ENCODE measurements around the gene PLET1. TPM values are rescaled to one million over a fixed set of nuclear protein-coding genes. Genes with fewer than 3 reads are reported as not detected.
"Not testable (repeated sequence)": the region's sequence is repeated elsewhere in the genome, so short reads cannot be mapped to it uniquely, and the experiment has no call there.

Gene PLET1
- total RNA-seq, 1 donor from 2014 or later, result not detected

DNA sequence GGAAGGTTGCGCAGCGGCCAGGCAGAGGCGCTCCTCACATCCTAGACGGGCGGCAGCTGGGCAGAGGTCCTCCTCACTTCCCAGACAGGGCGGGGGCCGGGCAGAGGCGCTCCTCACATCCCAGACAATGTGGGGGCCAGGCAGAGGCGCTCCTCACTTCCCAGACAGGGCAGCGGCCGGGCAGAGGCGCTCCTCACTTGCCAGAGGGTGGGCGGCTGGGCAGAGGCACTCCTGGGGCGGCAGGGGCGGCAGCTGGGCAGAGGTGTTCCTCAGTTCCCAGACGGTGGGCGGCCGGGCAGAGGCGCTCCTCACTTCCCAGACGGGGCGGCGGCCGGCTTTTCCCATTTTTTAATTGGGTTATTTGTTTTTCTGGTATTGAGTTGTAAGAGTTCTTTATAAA, 54.6 kb downstream of the PLET1 start:
- Mint-ChIP-seq H3K4me1 (ENCODE audit: low read depth, unreplicated experiment) (no peaks in the 10 kb centered on the region), H3K36me3 (ENCODE audit: low read depth, unreplicated experiment) (no peaks in the 10 kb centered on the region), H3K27me3 (ENCODE audit: low read depth, unreplicated experiment) (peaks cover 3% of the 10 kb centered on the region), H3K4me3 (ENCODE audit: unreplicated experiment) (no peak overlapping the region), H3K9me3 (ENCODE audit: unreplicated experiment) (no peaks in the 10 kb centered on the region), H3K27ac (ENCODE audit: unreplicated experiment) (no peak overlapping the region)
- DNase-seq (ENCODE audit: low read depth) (no peak), FAIRE-seq (no peak)
- no peak overlapping the region for H3K4me3 ChIP-seq (ENCODE audit: insufficient read depth, low read depth, low read length)
- no peak for TF ChIP-seq CTCF (IDR thresholded peaks at IDR 0.05; ENCODE audit: insufficient read depth, low read depth, low read length)
- TF ChIP-seq EZH2 (IDR thresholded peaks at IDR 0.05; ENCODE audit: insufficient read depth, low read length), result no peak
- H3K27ac ChIP-seq (ENCODE audit: low read depth, low read length), result no peak overlapping the region
- H3K27me3 ChIP-seq (ENCODE audit: insufficient read depth, low read length), result no peaks in the 10 kb centered on the region
- no peaks in the 10 kb centered on the region for H3K79me2 ChIP-seq (ENCODE audit: insufficient read depth, low read length)
- no peak overlapping the region for H3K9ac ChIP-seq (ENCODE audit: low read length)
- no peaks in the 10 kb centered on the region for H3K9me3 ChIP-seq (ENCODE audit: insufficient read depth, low read depth, low read length)
- no peaks in the 10 kb centered on the region for H3K36me3 ChIP-seq (ENCODE audit: insufficient read depth, low read length)
- H3K4me2 ChIP-seq (ENCODE audit: low read length), result no peak overlapping the region
- H4K20me1 ChIP-seq (ENCODE audit: insufficient read depth, low read length), result no peaks in the 10 kb centered on the region
- H3K4me1 ChIP-seq (ENCODE audit: insufficient read depth, low read length), result no peaks in the 10 kb centered on the region
- H2AFZ ChIP-seq (ENCODE audit: low read depth, low read length), result no peak overlapping the region

DNA sequence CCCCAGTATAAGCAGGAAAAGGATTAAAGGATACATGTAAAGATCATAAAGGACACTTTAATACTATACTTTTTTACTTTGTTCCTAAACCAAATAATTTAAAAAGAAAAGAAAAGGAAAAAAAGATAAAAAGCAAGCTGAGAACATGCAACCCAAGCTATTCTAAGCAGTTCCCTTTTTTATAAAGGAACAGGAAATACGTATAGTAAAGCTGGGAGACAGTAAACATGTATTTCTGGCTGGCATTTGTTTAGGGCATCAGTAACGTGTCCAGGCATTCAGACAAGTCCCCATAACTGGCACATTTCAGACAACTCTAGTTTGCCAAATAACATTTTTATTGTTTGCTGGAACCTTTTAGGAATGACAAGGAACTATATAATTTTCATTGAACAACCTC, 60.4 kb downstream of the PLET1 start:
- no peak for TF ChIP-seq CTCF (IDR thresholded peaks at IDR 0.05; ENCODE audit: insufficient read depth, low read depth, low read length)
- no peak for TF ChIP-seq EZH2 (IDR thresholded peaks at IDR 0.05; ENCODE audit: insufficient read depth, low read length)
- no peak for FAIRE-seq
- no peak overlapping the region for H3K27ac Mint-ChIP-seq (ENCODE audit: unreplicated experiment)

DNA sequence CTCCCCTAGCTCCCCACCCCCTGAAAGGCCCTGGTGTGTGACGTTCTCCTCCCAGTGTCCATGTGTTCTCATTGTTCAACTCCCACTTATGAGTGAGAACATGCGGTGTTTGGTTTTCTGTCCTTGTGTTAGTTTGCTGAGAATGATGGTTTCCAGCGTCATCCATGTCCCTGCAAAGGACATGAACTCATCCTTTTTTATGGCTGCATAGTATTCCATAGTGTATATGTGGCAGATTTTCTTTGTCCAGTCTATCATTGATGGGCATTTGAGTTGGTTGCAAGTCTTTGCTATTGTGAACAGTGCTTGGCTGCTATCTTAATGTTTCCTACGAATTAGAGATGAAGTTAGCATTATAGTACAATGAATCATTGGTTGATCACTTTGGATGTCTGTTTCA, 61.6 kb downstream of the PLET1 start:
- not testable (repeated sequence) for H3K36me3 ChIP-seq (ENCODE audit: insufficient read depth, low read length); H3K4me3 ChIP-seq (ENCODE audit: insufficient read depth, low read depth, low read length); H3K27ac ChIP-seq (ENCODE audit: low read depth, low read length); H3K9me3 Mint-ChIP-seq (ENCODE audit: unreplicated experiment); H3K27me3 ChIP-seq (ENCODE audit: insufficient read depth, low read length); H3K4me3 Mint-ChIP-seq (ENCODE audit: unreplicated experiment); H3K79me2 ChIP-seq (ENCODE audit: insufficient read depth, low read length); H2AFZ ChIP-seq (ENCODE audit: low read depth, low read length); H3K9ac ChIP-seq (ENCODE audit: low read length); FAIRE-seq; H3K4me2 ChIP-seq (ENCODE audit: low read length); H3K27ac Mint-ChIP-seq (ENCODE audit: unreplicated experiment); H3K4me1 Mint-ChIP-seq (ENCODE audit: low read depth, unreplicated experiment); H3K4me1 ChIP-seq (ENCODE audit: insufficient read depth, low read length); DNase-seq (ENCODE audit: low read depth); H3K9me3 ChIP-seq (ENCODE audit: insufficient read depth, low read depth, low read length); H4K20me1 ChIP-seq (ENCODE audit: insufficient read depth, low read length); H3K36me3 Mint-ChIP-seq (ENCODE audit: low read depth, unreplicated experiment)
- peaks cover 12% of the 10 kb centered on the region for H3K27me3 Mint-ChIP-seq (ENCODE audit: low read depth, unreplicated experiment)

More for the DNA sequence above, 60.4 kb downstream of the PLET1 start:
- H3K36me3 Mint-ChIP-seq (ENCODE audit: low read depth, unreplicated experiment), result peaks cover 2% of the 10 kb centered on the region
- H2AFZ ChIP-seq (ENCODE audit: low read depth, low read length), result no peak overlapping the region
- H3K4me1 Mint-ChIP-seq (ENCODE audit: low read depth, unreplicated experiment), result no peaks in the 10 kb centered on the region
- no peak overlapping the region for H3K4me3 Mint-ChIP-seq (ENCODE audit: unreplicated experiment)
- no peaks in the 10 kb centered on the region for H3K36me3 ChIP-seq (ENCODE audit: insufficient read depth, low read length)
- H3K27me3 ChIP-seq (ENCODE audit: insufficient read depth, low read length), result no peaks in the 10 kb centered on the region
- H3K79me2 ChIP-seq (ENCODE audit: insufficient read depth, low read length), result no peaks in the 10 kb centered on the region
- H3K9me3 ChIP-seq (ENCODE audit: insufficient read depth, low read depth, low read length), result no peaks in the 10 kb centered on the region
- no peak overlapping the region for H3K4me3 ChIP-seq (ENCODE audit: insufficient read depth, low read depth, low read length)
- DNase-seq (ENCODE audit: low read depth), result no peak
- no peaks in the 10 kb centered on the region for H3K4me1 ChIP-seq (ENCODE audit: insufficient read depth, low read length)
- no peak overlapping the region for H3K27ac ChIP-seq (ENCODE audit: low read depth, low read length)
- H3K9ac ChIP-seq (ENCODE audit: low read length), result no peak overlapping the region
- H3K9me3 Mint-ChIP-seq (ENCODE audit: unreplicated experiment), result peaks cover 4% of the 10 kb centered on the region
- peaks cover 12% of the 10 kb centered on the region for H3K27me3 Mint-ChIP-seq (ENCODE audit: low read depth, unreplicated experiment)
- no peaks in the 10 kb centered on the region for H4K20me1 ChIP-seq (ENCODE audit: insufficient read depth, low read length)
- H3K4me2 ChIP-seq (ENCODE audit: low read length), result no peak overlapping the region

Other genes starting within 250 kb of the PLET1 start
- 31.8 and 34.2 TPM in 2 replicates for gene DLAT, start 235.5 kb downstream of the PLET1 start, total RNA-seq
- 1.0 and 1.3 TPM in 2 replicates for gene PIH1D2, start 186.8 kb downstream of the PLET1 start, total RNA-seq
- gene NKAPD1, start 186.6 kb downstream of the PLET1 start, total RNA-seq, result 24.3 and 27.7 TPM in 2 replicates
- 68.1 and 68.9 TPM in 2 replicates for gene TIMM8B, start 174.1 kb downstream of the PLET1 start, total RNA-seq
- 45.2 and 46.5 TPM in 2 replicates for gene SDHD, start 174.0 kb downstream of the PLET1 start, total RNA-seq
- gene IL18, start 96.8 kb downstream of the PLET1 start, total RNA-seq, result 2.1 and 5.3 TPM in 2 replicates
- not detected in 2 replicates for gene TEX12, start 93.5 kb downstream of the PLET1 start, total RNA-seq
- 0.48 and 0.62 TPM in 2 replicates for gene BCO2, start 85.3 kb downstream of the PLET1 start, total RNA-seq
- gene PTS, start 34.4 kb downstream of the PLET1 start, total RNA-seq, result 61.0 and 64.6 TPM in 2 replicates